GM18511 (cell line): ENCODE results near the gene MED17.
"Not testable (repeated sequence)": the region's sequence is repeated elsewhere in the genome, so short reads cannot be mapped to it uniquely, and the experiment has no call there.

ENCODE experiments used
- ATAC-seq: cut with Tn5 transposase; IDR thresholded peaks from one replicate; pipeline ENCODE4 v1.9.1; 2021; ENCODE audit warnings: mild to moderate bottlenecking, moderate library complexity; ENCODE audit not compliant: unreplicated experiment

MED17 gene

GRCh38 chr11:93757301-93757700 is 26.8 kb upstream of the MED17 start:
- peak; percentile 6 for ATAC-seq

GRCh38 chr11:93757924-93758865 is 25.9 kb upstream of the MED17 start:
- ATAC-seq = no peak

DNA sequence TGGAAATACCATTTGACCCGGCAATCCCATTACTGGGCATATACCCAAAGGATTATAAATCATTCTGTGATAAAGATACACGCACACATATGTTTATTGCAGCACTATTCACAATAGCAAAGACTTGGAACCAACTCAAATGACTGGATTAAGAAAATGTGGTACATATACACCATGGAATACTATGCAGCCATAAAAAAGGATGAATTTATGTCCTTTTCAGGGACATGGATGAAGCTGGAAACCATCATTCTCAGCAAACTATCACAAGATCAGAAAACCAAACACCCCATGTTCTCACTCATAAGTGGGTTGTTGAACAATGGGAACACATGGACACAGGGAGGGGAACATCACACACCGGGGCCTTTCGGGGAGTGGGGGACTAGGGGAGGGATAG is 25.0 kb upstream of the MED17 start:
- not testable (repeated sequence) for ATAC-seq

DNA sequence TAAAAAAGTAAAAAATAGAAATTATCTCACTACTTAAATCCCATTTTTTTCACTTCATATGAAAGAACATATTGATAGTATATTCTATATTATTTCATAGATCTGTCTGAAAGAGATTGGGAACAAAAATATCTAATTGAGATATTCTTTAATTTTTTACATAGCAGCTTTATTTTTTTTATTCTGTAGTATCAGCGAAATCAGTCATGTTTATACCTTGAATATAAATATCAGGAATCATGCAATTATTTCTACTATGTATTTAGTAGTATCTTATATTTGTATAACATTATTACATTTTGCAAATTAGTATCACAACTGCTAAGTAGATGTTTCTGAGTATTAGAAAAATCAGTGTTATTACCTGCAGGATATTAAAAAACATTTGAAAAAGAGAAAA is 22.2 kb upstream of the MED17 start:
- no peak for ATAC-seq

DNA sequence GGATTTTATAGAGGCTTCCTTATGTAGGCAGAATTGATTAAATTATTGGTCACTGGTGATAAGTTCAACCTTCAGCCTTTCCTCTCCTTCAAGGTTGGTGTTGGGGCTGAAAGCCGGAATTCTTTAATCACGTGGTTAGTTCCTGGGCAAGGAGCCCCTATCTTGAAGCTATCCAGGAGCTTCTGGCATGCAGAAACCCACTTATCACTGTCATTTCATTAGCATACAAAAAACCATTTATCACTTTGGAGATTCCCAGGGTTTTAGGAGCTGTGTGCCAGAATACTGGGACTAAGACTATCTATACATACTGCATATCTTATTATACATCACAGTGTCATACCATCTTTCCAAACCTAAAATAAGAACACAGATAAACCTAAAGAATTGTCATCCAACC is 18.5 kb upstream of the MED17 start:
- ATAC-seq = no peak

DNA sequence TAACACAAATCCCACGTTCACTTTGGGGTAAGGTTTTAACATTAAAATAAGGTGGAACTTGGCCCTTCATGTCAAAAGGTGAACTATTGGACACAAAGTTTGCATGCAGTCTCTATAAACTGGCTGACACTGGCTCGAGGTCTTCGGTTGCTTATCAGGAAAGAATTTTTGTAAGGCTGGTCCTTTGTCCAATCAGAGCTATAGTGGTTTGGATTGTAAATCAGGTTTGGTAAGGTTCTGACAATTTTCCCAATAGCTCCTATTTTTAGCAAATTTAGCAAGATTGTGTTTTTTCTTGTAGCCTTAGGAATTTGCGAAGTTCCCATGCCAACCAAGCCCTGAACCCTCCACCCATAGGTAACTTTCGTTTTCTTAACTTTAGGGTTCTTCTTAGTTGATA is 17.6 kb upstream of the MED17 start:
- ATAC-seq = no peak

DNA sequence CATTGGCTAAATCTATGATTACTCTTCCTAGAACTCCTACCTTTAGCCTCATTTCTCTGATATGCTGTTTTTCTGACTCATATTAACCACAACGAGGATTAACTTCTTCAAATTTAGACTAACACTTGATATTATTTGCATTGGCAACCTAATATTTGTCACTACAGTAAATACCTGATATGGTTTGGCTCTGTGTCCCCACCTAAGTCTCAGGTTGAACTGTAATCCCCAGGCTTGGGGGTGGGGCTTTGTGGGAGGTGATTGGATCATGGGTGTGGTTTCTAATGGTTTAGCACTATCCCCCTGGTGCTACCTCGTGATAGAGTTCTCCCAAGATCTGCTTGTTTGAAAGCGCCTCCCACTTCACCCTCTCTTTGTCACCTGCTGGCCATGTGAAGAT is 17.1 kb upstream of the MED17 start:
- ATAC-seq = no peak

GRCh38 chr11:93770160-93770559 is 13.9 kb upstream of the MED17 start:
- no peak for ATAC-seq

DNA sequence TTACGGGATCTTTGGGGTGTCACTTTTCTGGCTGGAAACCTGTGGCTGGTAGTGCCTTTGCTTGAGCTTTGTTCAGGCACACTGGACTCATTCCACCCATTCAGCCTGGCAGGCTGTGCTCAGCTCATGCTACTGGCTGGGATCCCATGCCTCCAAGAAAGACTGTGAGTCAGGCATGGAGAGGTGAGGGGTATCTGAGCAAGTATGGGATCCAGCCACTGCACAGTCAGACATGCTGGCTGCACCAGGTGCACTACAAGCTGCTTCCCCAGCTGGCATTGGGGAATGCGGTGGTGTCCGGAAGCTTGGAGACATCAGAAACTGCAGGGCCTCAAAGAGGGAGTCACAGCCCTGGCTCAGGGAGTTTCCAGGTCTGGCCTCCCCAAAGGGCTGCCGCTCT is 12.0 kb upstream of the MED17 start:
- no peak for ATAC-seq

DNA sequence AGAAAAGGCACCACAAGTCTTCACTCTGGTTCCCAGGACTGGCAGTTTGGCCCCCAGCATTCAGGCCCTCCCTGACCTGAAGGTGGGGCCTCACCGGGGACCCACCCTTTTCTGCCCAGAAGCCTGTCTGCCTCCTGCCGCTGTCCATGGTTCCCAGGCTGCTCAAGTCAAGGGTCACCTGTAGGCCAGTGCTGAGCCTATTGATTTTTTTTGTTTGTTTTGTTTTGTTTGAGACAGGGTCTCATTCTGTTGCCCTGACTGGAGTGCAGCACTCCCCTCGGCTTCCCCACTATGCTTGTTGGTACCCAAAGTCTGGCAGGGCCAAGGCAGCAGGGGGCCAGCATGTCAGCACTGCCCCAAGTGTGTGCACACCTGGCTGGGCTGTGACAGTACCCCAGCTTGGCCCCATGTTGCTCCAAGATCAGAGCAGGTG is 11.0 kb upstream of the MED17 start:
- ATAC-seq = no peak

GRCh38 chr11:93773601-93774200 is 10.4 kb upstream of the MED17 start:
- ATAC-seq = no peak

DNA sequence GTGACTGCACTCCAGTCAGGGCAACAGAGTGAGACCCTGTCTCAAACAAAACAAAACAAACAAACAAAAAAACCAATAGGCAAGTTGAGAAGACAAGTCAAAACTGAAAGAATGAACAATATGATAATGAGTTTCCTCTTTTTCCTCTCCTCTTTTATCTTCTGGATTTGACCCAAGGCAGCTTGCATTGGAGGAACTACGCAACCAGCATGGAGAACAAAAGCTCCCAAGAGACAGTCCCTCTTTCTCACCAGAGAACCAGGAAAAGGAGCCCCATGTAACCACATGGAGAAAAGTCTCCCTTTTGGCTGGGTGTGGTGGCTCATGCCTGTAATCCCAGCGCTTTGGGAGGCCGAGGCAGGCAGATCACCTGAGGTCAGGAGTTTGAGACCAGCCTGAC is 9.5 kb upstream of the MED17 start:
- not testable (repeated sequence) for ATAC-seq

GRCh38 chr11:93775289-93775688 is 8.8 kb upstream of the MED17 start:
- ATAC-seq = no peak

- no peak for ATAC-seq
Observed at GRCh38 chr11:93783362-93783761, 720 bp upstream of the MED17 start.

GRCh38 chr11:93783765-93784144 is 327 bp upstream of the MED17 start:
- ATAC-seq = peak; percentile 60

GRCh38 chr11:93784935-93785360 is 866 bp downstream of the MED17 start:
- peak; percentile 33 for ATAC-seq

DNA sequence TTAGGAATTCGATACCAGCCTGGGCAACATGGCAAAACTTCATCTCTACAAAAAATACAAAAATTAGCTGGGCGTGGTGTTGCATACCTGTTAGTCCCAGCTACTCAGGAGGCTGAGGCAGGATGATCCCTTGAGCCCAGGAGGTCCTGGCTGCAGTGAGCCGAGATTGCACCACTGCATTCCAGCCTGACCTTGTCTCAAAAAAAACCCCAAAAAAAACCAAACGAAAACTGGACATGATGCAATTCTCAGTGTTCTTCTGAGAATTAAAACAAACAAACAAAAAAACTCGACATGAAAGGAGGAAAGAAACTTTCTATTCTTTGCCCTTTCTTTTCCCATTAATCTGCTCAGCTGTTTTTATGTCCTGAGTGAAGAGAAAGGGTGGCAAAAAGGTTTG is 7.4 kb downstream of the MED17 start:
- no peak for ATAC-seq

- ATAC-seq = no peak
Observed at GRCh38 chr11:93796441-93797231, 12.6 kb downstream of the MED17 start.

DNA sequence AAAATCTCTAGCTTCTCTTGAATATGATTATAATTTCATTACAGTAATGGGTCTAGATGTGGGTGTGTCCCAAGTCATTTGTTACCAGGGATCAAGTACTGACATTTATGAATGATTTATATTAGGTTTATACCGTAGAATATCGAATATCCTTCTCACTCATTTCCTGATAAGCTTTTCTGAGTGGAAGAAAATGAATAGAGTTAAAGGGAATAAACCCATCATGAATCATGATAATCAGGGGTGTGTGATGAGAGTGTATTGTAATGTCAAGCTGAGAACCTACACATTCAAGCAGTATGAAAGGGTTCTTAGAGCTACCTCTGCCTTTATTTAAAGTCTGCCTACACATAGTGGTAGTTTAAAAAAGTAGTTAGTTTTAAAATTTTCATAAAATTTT is 17.3 kb downstream of the MED17 start:
- ATAC-seq = no peak

DNA sequence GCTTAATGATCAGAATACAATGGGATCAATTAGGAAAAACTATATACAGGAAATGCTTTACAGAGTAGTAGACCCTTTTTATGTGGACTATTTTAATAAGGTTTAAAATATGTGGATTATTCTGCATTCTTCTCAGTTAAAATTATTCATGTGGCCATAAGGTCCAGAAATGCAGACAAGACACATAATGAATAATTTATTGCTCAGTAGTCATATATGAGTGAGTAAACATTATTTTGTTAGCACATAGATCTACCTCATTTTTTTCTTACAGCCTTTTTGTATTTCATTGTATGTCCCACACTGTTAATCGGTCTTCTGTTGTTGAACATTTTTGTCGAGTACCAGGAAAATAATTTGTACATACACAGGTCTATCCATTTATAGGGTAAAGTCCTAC is 20.8 kb downstream of the MED17 start:
- no peak for ATAC-seq

DNA sequence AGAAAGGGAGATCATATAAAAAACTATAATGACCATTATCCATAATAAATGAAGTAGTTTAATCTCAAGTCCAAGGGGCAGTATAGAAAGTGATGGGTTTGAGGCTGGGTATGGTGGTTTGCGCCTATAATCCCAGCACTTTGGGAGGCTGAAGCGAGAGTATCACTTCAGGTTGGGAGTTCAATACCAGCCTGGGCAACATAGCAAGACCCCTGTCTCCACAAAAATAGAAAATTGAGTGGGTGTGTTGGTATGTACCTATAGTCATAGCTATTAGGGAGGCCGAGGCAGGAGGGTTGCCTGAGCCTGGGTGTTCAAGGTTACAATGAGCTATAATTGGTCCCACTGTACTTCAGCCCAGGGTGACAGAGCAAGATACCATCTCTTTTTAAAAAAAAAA is 23.9 kb downstream of the MED17 start:
- no peak for ATAC-seq

GRCh38 chr11:93813974-93814373 is 29.9 kb downstream of the MED17 start:
- ATAC-seq = no peak
